Endothelial cell of umbilical vein (primary cell): ENCODE measurements around the gene CACNB3. TPM values are rescaled to one million over a fixed set of nuclear protein-coding genes. Genes with fewer than 3 reads are reported as not detected.

Experiments
- BruUV-seq: library from RNA; stranded (reverse); fragments of 400-500 nt; replicated peaks from 2 replicates; lab custom pipeline; 2021; lab: Mats Ljungman, UMichigan
- CTCF ChIA-PET: fragments of 300-600, 350-600 bp; sonication (Branson Sonifier 250); formaldehyde crosslinking; loops from one replicate; lab custom pipeline; 2021; ENCODE audit warnings: antibody characterized with exemption, inconsistent platforms; lab: Charles Lee
- POLR2A ChIA-PET: fragments of 300-600, 350-600 bp; sonication (Branson Sonifier 250); formaldehyde crosslinking; loops from one replicate; lab custom pipeline; 2021; ENCODE audit warnings: antibody characterized with exemption, inconsistent platforms; lab: Charles Lee
- DNase-seq: peaks from one replicate; pipeline ENCODE4 v3.0.0-alpha.2; 2011; ENCODE audit warnings: low read depth, low spot score
- FAIRE-seq: peaks from 2 replicates; lab custom pipeline; 2011; peaks lifted over from hg19 to GRCh38; lab: Jason Lieb, UNC
- H2AFZ ChIP-seq: 2 replicates; pipeline ENCODE4 v1.6.0; 2012; ENCODE audit warnings: low read depth, low read length, control low read depth, inconsistent platforms
- H3K27ac ChIP-seq: 2 replicates; pipeline ENCODE4 v1.5.1; 2011; ENCODE audit warnings: low read depth, mild to moderate bottlenecking, control low read depth, low read length, moderate library complexity; ENCODE audit not compliant: insufficient read depth
- H3K27me3 ChIP-seq, 2 experiments: 2 replicates each; pipeline versions ENCODE4 v1.6.0 to v1.6.1; 2011; ENCODE audit warnings: low read length in 2 of 2, mixed read lengths in 1 of 2; ENCODE audit not compliant: control insufficient read depth in 2 of 2, insufficient read depth in 2 of 2
- H3K36me3 ChIP-seq, 2 experiments: 2 replicates in 1 of 2; 3 replicates in 1 of 2; pipeline ENCODE4 v1.5.1; 2011; ENCODE audit warnings: low read length in 2 of 2, mild to moderate bottlenecking in 1 of 2, moderate library complexity in 1 of 2; ENCODE audit not compliant: control insufficient read depth in 2 of 2, insufficient read depth in 2 of 2; ENCODE audit errors: extremely low read depth in 1 of 2
- H3K4me1 ChIP-seq: 3 replicates; pipeline ENCODE4 v1.5.1; 2011; ENCODE audit warnings: mild to moderate bottlenecking, low read length; ENCODE audit not compliant: control insufficient read depth, insufficient read depth; ENCODE audit errors: extremely low read depth
- H3K4me2 ChIP-seq: 2 replicates; pipeline ENCODE4 v1.6.1; 2011; ENCODE audit warnings: low read length, control low read depth, mixed read lengths; ENCODE audit not compliant: insufficient read depth
- H3K4me3 ChIP-seq, 3 experiments: fragments of 200-600 bp in 1 of 3; sonication (generic), shearing (Covaris generic) in 1 of 3; replicated peaks in 1 of 3; 2 replicates each; pipeline ENCODE4 v1.5.1; 2011 to 2016; ENCODE audit warnings: control low read depth in 3 of 3, low read length in 3 of 3, mild to moderate bottlenecking in 2 of 3, inconsistent platforms in 1 of 3, low read depth in 1 of 3, moderate library complexity in 1 of 3; ENCODE audit not compliant: insufficient read depth in 1 of 3
- H3K79me2 ChIP-seq: 2 replicates; pipeline ENCODE4 v1.6.0; 2012; ENCODE audit warnings: low read length, inconsistent platforms; ENCODE audit not compliant: control insufficient read depth, insufficient read depth
- H3K9ac ChIP-seq: replicated peaks from 2 replicates; pipeline ENCODE3; 2011; ENCODE audit warnings: low read length, control low read depth; ENCODE audit not compliant: insufficient read depth; ENCODE audit errors: extremely low read depth
- H3K9me1 ChIP-seq: replicated peaks from 3 replicates; pipeline ENCODE4 v1.6.0; 2011; ENCODE audit warnings: mild to moderate bottlenecking, low read length; ENCODE audit not compliant: control insufficient read depth, insufficient read depth; ENCODE audit errors: extremely low read depth
- H3K9me3 ChIP-seq: replicated peaks from 2 replicates; pipeline ENCODE4 v1.5.1; 2012; ENCODE audit warnings: low read length, inconsistent platforms; ENCODE audit not compliant: control insufficient read depth, insufficient read depth
- H4K20me1 ChIP-seq: replicated peaks from 2 replicates; pipeline ENCODE3; 2011; ENCODE audit warnings: mild to moderate bottlenecking, low read length; ENCODE audit not compliant: control insufficient read depth, insufficient read depth; ENCODE audit errors: extremely low read depth
- EZH2 ChIP-seq: IDR thresholded peaks from 2 replicates; pipeline ENCODE4 v1.6.1; 2012; ENCODE audit warnings: borderline replicate concordance, low read depth, mild to moderate bottlenecking, moderate library complexity, low read length, inconsistent platforms; ENCODE audit not compliant: severe bottlenecking
- FOS ChIP-seq: IDR thresholded peaks from 2 replicates; pipeline ENCODE4 v1.6.1; 2011; ENCODE audit warnings: mild to moderate bottlenecking, low read length, moderate library complexity, borderline replicate concordance; ENCODE audit not compliant: insufficient read depth
- GATA2 ChIP-seq: IDR thresholded peaks from 2 replicates; pipeline ENCODE4 v1.7.0; 2011; ENCODE audit warnings: low read depth, mild to moderate bottlenecking, moderate library complexity, mixed read lengths, low read length; ENCODE audit not compliant: insufficient read length, insufficient read depth
- JUN ChIP-seq: IDR thresholded peaks from 2 replicates; pipeline ENCODE4 v1.6.1; 2011; ENCODE audit warnings: borderline replicate concordance, low read depth; ENCODE audit not compliant: insufficient read length, insufficient read depth
- MYC ChIP-seq: IDR thresholded peaks from one replicate; pipeline ENCODE4 v1.6.1; 2011; ENCODE audit warnings: mild to moderate bottlenecking, low read depth, low read length
- POLR2A ChIP-seq: IDR thresholded peaks from 2 replicates; pipeline ENCODE4 v1.6.1; 2012; ENCODE audit warnings: low read depth, mild to moderate bottlenecking, control low read depth, low read length
- POLR2AphosphoS5 ChIP-seq: IDR thresholded peaks from 2 replicates; pipeline ENCODE4 v1.6.1; 2012; ENCODE audit warnings: low read depth, mild to moderate bottlenecking, control low read depth, low read length, moderate library complexity; ENCODE audit not compliant: insufficient read depth
- dilution Hi-C: fragments of 300-500 bp; cut with MboI; formaldehyde crosslinking; loops from one replicate; pipeline ENCODE4 v1.15.0; 2019; ENCODE audit warnings: low sequenced_read_pairs; ENCODE audit not compliant: extremely low pct_ligation_motif_present
- intact Hi-C: fragments of 100-400 bp; cut with micrococcal nuclease; formaldehyde crosslinking; loops from one replicate; pipeline ENCODE4 v1.10.0; 2022
- polyA plus RNA-seq, 4 experiments: library from polyadenylated mRNA; depleted of rRNA in 3 of 4; stranded (reverse) in 3 of 4; unstranded in 1 of 4; fragments of >200 nt; gene quantifications; 2 replicates each; pipeline versions ENCODE4 v1.2.1 to v1.2.3, GENCODE V29; 2011 to 2012; ENCODE audit warnings: missing spikeins in 1 of 4
- total RNA-seq: library from RNA; stranded (reverse); gene quantifications from 2 replicates; pipeline ENCODE4 v1.2.3, GENCODE V29; 2021
- TF ChIP-seq, protein P1 (sequence below): IDR thresholded peaks from 2 replicates; pipeline ENCODE4 v1.6.1; 2011; ENCODE audit not compliant: insufficient read depth, insufficient read length
- TF ChIP-seq, protein P2 (sequence below), 2 donors: IDR thresholded peaks; 1 replicate in 1 of 2; 2 replicates in 1 of 2; pipeline ENCODE4 v1.5.1; 2011; ENCODE audit warnings: low read length in 2 of 2, mild to moderate bottlenecking in 2 of 2, moderate library complexity in 2 of 2, control low read depth in 1 of 2, inconsistent platforms in 1 of 2, low read depth in 1 of 2; ENCODE audit not compliant: insufficient read depth in 1 of 2; ENCODE audit errors: extremely low read depth in 1 of 2

The CACNB3 gene
- total and polyA plus RNA-seq, 2 donors (not counting 3 experiments of a cell fraction or from before 2014, with no cell fraction given) = 37.4 to 61.8 TPM

DNA sequence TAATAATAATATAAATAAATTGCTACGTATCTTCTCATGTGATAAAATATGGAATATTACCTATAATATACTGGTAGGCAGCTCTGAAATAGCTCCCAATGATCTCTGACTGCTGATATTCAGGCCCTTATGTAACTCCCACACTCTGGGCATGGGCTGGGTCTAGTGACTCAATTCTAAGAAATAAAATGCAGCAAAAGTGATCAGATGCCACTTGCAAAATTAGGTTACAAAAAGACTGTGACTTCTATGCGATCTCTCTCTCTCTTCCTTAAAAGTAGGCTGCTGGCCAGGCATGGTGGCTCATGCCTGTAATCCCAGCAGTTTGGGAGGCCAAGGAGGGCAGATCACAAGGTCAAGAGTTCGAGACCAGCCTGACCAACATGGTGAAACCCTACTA lies 10.3 kb upstream of the CACNB3 start:
- DNase-seq = no peak
- TF ChIP-seq GATA2 (no peak), JUN (no peak), POLR2AphosphoS5 (no peak), MYC (no peak), FOS (no peak), EZH2 (no peak), POLR2A (no peak)
- TF ChIP-seq, protein P1, sequence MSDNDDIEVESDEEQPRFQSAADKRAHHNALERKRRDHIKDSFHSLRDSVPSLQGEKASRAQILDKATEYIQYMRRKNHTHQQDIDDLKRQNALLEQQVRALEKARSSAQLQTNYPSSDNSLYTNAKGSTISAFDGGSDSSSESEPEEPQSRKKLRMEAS = no peak
- TF ChIP-seq, protein P2, sequence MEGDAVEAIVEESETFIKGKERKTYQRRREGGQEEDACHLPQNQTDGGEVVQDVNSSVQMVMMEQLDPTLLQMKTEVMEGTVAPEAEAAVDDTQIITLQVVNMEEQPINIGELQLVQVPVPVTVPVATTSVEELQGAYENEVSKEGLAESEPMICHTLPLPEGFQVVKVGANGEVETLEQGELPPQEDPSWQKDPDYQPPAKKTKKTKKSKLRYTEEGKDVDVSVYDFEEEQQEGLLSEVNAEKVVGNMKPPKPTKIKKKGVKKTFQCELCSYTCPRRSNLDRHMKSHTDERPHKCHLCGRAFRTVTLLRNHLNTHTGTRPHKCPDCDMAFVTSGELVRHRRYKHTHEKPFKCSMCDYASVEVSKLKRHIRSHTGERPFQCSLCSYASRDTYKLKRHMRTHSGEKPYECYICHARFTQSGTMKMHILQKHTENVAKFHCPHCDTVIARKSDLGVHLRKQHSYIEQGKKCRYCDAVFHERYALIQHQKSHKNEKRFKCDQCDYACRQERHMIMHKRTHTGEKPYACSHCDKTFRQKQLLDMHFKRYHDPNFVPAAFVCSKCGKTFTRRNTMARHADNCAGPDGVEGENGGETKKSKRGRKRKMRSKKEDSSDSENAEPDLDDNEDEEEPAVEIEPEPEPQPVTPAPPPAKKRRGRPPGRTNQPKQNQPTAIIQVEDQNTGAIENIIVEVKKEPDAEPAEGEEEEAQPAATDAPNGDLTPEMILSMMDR (IDR thresholded peaks at IDR 0.05; ENCODE audit: extremely low read depth in 1 of 2, insufficient read depth in 1 of 2, low read depth in 1 of 2, low read length in 2 of 2) = no peak
- H3K27me3 ChIP-seq = peaks cover 0 to 1% of the 10 kb centered on the region in 2 experiments
- no peaks in the 10 kb centered on the region for H3K4me1 ChIP-seq
- no peak overlapping the region for H2AFZ ChIP-seq
- H3K9ac ChIP-seq = no peak overlapping the region
- intact Hi-C loops (no loop called here), dilution Hi-C loops (no loop called here)
- ChIA-PET POLR2A (no interaction called here), CTCF (interaction anchor here (0.9 kb wide), 1 partner anchor 55 kb away, joined by 3 read pairs; no protein-coding TSS in a partner anchor)
- no peaks in the 10 kb centered on the region for H3K9me1 ChIP-seq
- H3K27ac ChIP-seq = no peak overlapping the region
- no peaks in the 10 kb centered on the region for H3K79me2 ChIP-seq
- H3K9me3 ChIP-seq = no peaks in the 10 kb centered on the region
- no peaks in the 10 kb centered on the region for H4K20me1 ChIP-seq
- no peaks in the 10 kb centered on the region for H3K36me3 ChIP-seq
- no peak overlapping the region for H3K4me3 ChIP-seq
- H3K4me2 ChIP-seq = no peak overlapping the region
- FAIRE-seq = no peak
- BruUV-seq = no TSS peak
